Measurements from ENCODE around the gene CBL.

Gene CBL

GRCh38 chr11:119254239-119254638, 48.1 kb downstream of the CBL start:
- H3K4me3 ChIP-seq (ENCODE audit: low read depth, low read length), result no peak overlapping the region
- no peak for DNase-seq (ENCODE audit: low read depth)
- no peak for TF ChIP-seq CTCF (IDR thresholded peaks at IDR 0.05; ENCODE audit: low read depth, low read length, missing control alignments)

- DNase-seq (ENCODE audit: low read depth), result no peak
- no peak for TF ChIP-seq CTCF (IDR thresholded peaks at IDR 0.05; ENCODE audit: low read depth, low read length, missing control alignments)
- H3K4me3 ChIP-seq (ENCODE audit: low read depth, low read length), result no peak overlapping the region
Observed at GRCh38 chr11:119258180-119258579, 52.0 kb downstream of the CBL start.

GRCh38 chr11:119258983-119259382, 52.8 kb downstream of the CBL start:
- H3K4me3 ChIP-seq (ENCODE audit: low read depth, low read length), result no peak overlapping the region
- no peak for DNase-seq (ENCODE audit: low read depth)
- no peak for TF ChIP-seq CTCF (IDR thresholded peaks at IDR 0.05; ENCODE audit: low read depth, low read length, missing control alignments)

- TF ChIP-seq CTCF (IDR thresholded peaks at IDR 0.05; ENCODE audit: low read depth, low read length, missing control alignments), result no peak
- no peak overlapping the region; the same call in 1 of the 2 replicates for H3K4me3 ChIP-seq (ENCODE audit: low read depth, low read length)
- no peak for DNase-seq (ENCODE audit: low read depth)
Observed at GRCh38 chr11:119262668-119263351, 56.7 kb downstream of the CBL start.

- no peak for DNase-seq (ENCODE audit: low read depth)
- TF ChIP-seq CTCF (IDR thresholded peaks at IDR 0.05; ENCODE audit: low read depth, low read length, missing control alignments), result no peak
- no peak overlapping the region; the same call in 1 of the 2 replicates for H3K4me3 ChIP-seq (ENCODE audit: low read depth, low read length)
Observed at GRCh38 chr11:119263352-119263940, 57.3 kb downstream of the CBL start.

GRCh38 chr11:119266063-119266462, 59.9 kb downstream of the CBL start:
- TF ChIP-seq CTCF (IDR thresholded peaks at IDR 0.05; ENCODE audit: low read depth, low read length, missing control alignments), result no peak
- H3K4me3 ChIP-seq (ENCODE audit: low read depth, low read length), result no peak overlapping the region
- no peak for DNase-seq (ENCODE audit: low read depth)
